Measurements from ENCODE around the gene TPBGL. TPM values are rescaled to one million over a fixed set of nuclear protein-coding genes. Genes with fewer than 3 reads are reported as not detected.
"Not testable (repeated sequence)": the region's sequence is repeated elsewhere in the genome, so short reads cannot be mapped to it uniquely, and the experiment has no call there.

The TPBGL gene
- total RNA-seq, 1 donor from 2014 or later: 0.47 TPM

DNA sequence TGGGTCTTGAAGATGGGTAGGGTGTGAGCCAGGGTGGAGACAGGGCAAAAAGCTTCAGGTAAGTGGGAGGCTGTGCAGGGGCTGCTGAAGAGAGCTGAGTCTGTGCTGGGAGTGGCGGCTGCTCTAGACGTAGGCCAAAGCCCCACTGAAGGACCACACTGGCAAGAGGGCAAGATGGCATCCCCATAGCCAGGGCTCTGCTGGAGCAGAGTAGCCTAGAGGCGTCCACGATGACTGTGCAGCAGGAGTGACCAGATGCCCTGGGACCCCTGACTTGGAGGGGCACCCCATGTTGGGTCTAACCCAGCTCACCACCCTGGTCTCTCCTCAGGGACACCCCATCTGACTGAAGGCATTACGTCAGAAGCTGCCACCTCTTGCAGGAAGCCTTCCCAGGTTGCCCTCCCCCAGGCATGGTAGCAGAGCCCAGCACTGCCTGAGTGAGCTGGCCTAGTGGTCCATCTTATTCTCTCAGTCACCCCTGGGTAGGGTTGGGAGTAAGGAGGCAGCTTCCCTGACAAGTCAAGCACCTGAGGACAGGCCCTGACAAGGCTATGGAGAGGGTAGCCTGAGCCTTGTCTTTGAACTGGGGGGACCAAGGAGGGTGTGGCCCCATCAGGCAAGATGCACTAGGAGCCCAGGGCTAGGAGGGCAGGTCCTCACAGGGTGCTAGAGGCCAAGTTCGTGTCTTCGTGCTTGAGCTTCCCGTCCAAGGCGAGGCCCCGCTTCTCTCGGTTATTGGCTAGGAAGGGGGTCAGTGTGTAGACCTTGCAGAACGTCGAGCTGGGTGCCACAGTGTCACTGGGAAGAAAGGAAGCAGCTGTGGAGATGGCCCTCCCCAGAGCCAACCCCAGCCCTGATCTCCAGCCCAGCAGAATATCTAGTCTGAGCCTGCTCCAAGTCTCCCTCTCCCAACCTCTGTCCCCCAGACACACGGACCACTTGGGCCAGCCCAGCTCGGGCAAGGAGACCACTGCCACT is 33.1 kb downstream of the TPBGL start:
- ATAC-seq: peak; percentile 4 to 6
- Histone ChIP-seq H3K27me3 (ENCODE audit: low read depth) (no peaks in the 10 kb centered on the region), H3K4me1 (peaks cover 25% of the 10 kb centered on the region), H3K9me3 (no peaks in the 10 kb centered on the region), H3K4me3 (no peak overlapping the region), H3K36me3 (peaks cover 99% of the 10 kb centered on the region), H3K27ac (no peak overlapping the region)
- intact Hi-C loops (cut with DNase I): no loop called here
- no peak for TF ChIP-seq CTCF (IDR thresholded peaks at IDR 0.05)
- DNase-seq: no peak

DNA sequence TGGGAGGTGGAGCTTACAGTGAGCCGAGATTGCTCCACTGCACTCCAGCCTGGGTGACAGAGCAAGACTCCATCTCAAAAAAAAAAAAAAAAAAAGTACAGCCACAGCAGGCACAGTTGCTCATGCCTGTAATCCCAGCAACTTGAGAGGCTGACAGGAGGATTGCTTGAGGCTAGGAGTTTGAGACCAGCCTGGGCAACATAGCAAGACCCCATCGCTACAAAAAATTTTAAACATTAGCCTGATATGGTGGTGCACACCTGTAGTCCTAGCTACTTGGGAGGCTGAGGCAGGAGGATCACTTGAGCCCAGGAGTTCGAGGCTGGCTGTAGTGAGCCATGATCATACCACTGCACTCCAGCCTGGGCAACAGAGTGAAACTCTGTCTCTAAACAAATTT is 34.1 kb downstream of the TPBGL start:
- ATAC-seq; H3K4me3 ChIP-seq; DNase-seq; H3K27me3 ChIP-seq (ENCODE audit: low read depth); intact Hi-C loops (cut with DNase I); H3K9me3 ChIP-seq: not testable (repeated sequence)
- Histone ChIP-seq H3K27ac (peak overlapping the region; percentile 67), H3K4me1 (peaks cover 31% of the 10 kb centered on the region), H3K36me3 (peaks cover 99% of the 10 kb centered on the region)

DNA sequence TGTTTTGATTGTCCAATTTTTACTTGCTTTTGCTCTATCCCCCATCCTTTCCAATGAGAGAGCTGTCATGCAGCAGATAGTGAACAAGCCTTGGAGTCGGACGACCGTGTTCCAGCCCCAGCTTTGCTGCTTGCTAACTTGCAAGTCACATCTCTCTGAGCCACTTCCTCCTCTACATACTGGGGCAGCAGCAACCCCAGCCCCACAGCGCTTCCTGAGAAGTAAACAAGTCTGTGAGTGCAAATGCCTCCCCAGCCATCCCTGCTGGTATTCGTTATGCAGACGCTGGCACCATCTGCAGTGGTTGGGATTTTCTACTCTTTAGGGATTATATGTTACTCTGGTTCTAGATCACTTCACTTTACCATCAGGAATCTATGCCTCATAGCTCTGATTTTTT is 35.0 kb downstream of the TPBGL start:
- H3K9me3 ChIP-seq: no peaks in the 10 kb centered on the region
- no peak for TF ChIP-seq CTCF (IDR thresholded peaks at IDR 0.05)
- intact Hi-C loops (cut with DNase I): no loop called here
- peaks cover 40% of the 10 kb centered on the region for H3K4me1 ChIP-seq
- H3K27ac ChIP-seq: peak overlapping the region; percentile 67
- peaks cover 98% of the 10 kb centered on the region for H3K36me3 ChIP-seq
- H3K27me3 ChIP-seq (ENCODE audit: low read depth): no peaks in the 10 kb centered on the region
- DNase-seq (peak; percentile 76), ATAC-seq (peak; percentile 15 to 27)
- H3K4me3 ChIP-seq: no peak overlapping the region

DNA sequence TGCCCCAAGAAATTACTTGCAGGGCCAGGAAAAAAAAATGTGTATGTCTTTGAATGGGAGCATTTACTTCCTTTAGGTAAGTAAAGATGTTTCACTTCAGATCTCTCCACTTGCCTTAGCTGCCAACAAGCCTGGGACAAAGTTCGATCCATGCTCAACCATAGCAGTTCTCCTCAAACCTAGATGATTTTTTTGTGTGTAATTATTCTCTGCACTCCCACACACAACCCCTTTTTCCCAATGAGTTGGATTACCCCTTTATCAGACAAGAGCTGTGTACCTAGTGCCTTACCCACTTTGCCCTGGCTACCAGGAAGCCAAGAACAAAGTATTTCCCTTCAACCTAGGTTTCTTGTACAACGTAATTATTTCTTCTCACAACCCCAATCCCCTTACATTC is 35.6 kb downstream of the TPBGL start:
- Histone ChIP-seq H3K27me3 (ENCODE audit: low read depth) (no peaks in the 10 kb centered on the region), H3K4me3 (no peak overlapping the region), H3K9me3 (no peaks in the 10 kb centered on the region), H3K4me1 (peaks cover 46% of the 10 kb centered on the region), H3K27ac (peak overlapping the region; percentile 67), H3K36me3 (peaks cover 98% of the 10 kb centered on the region)
- ATAC-seq (no peak), DNase-seq (no peak)
- intact Hi-C loops (cut with DNase I): no loop called here
- no peak for TF ChIP-seq CTCF (IDR thresholded peaks at IDR 0.05)

- H3K36me3 ChIP-seq: peaks cover 98% of the 10 kb centered on the region
- H3K27ac ChIP-seq: peak overlapping the region; percentile 67
- ATAC-seq (no peak), DNase-seq (no peak)
- H3K27me3 ChIP-seq (ENCODE audit: low read depth): no peaks in the 10 kb centered on the region
- intact Hi-C loops (cut with DNase I): no loop called here
- no peak for TF ChIP-seq CTCF (IDR thresholded peaks at IDR 0.05)
- H3K9me3 ChIP-seq: no peaks in the 10 kb centered on the region
- H3K4me1 ChIP-seq: peaks cover 49% of the 10 kb centered on the region
- no peak overlapping the region for H3K4me3 ChIP-seq
Measured at GRCh38 chr11:75276686-75277085, 36.1 kb downstream of the TPBGL start.

DNA sequence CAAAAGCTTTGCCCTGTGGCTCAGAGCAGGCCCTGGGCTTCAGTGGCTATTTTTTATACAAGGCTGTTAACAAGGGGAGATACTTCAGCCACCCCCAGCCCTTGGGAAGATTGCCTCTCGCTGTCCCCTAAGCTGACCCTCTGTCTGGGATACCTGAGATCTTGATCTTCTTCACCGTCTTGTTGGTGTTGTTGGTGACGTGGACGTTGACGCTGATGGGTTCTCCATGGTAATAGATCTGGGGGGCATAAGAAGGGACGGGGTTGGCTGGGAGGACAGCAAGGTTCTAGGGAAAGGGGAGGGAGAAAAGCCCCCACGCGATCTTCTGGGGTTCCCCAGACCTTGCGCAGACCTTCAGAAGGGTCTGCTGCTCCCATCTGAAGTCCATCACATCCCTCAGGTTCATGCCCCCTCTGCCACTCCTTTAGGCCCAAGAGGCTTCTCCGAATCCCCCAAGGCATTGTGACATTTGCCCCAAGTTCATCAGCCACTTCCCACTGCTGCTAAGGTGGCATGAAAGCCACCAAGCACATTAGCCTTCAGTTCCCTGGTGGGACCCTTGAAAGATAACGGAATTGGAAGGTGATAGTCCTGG is 36.7 kb downstream of the TPBGL start:
- peak overlapping the region; percentile 67 for H3K27ac ChIP-seq
- H3K4me1 ChIP-seq: peaks cover 49% of the 10 kb centered on the region
- no peaks in the 10 kb centered on the region for H3K27me3 ChIP-seq (ENCODE audit: low read depth)
- H3K4me3 ChIP-seq: no peak overlapping the region
- intact Hi-C loops (cut with DNase I): no loop called here
- ATAC-seq: no peak
- H3K36me3 ChIP-seq: peaks cover 98% of the 10 kb centered on the region
- no peak for DNase-seq
- no peak for TF ChIP-seq CTCF (IDR thresholded peaks at IDR 0.05)
- no peaks in the 10 kb centered on the region for H3K9me3 ChIP-seq

Measured in lower lobe of right lung (tissue), 2 donors.